GM12878 (cell line): Measurements from ENCODE around the gene ZG16. TPM values are rescaled to one million over a fixed set of nuclear protein-coding genes. Genes with fewer than 3 reads are reported as not detected.
A peak's percentile ranks its signal among the peaks of the same experiment; 100 is the strongest.

ENCODE experiments used
- ATAC-seq: fragments of 200-7000 bp; cut with Tn5 transposase; 3 replicates; pipeline ENCODE4 v1.9.1; 2020; ENCODE audit warnings: mild to moderate bottlenecking, moderate library complexity
- BruUV-seq: library from RNA; stranded (reverse); fragments of 400-500 nt; replicated peaks from 2 replicates; lab custom pipeline; 2021; lab: Mats Ljungman, UMichigan
- CTCF ChIA-PET: fragments of 300-600 bp; sonication (Branson Sonifier 250); formaldehyde crosslinking; extraction: SDS; loops from one replicate; lab custom pipeline; 2021; ENCODE audit warnings: inconsistent platforms; lab: Yijun Ruan, JAX
- POLR2A ChIA-PET: fragments of 350-600 bp; formaldehyde crosslinking; extraction: SDS; loops from one replicate; lab custom pipeline; 2021; ENCODE audit warnings: inconsistent platforms; lab: Charles Lee
- RAD21 ChIA-PET: fragments of 300-600 bp; sonication (Branson Sonifier 250); formaldehyde crosslinking; loops from one replicate; lab custom pipeline; 2023; ENCODE audit warnings: antibody characterized with exemption; ENCODE audit not compliant: unreplicated experiment; lab: Charles Lee
- SMC1A ChIA-PET: fragments of 300-600 bp; sonication (Branson Sonifier 250); formaldehyde crosslinking; loops from one replicate; lab custom pipeline; 2023; ENCODE audit not compliant: unreplicated experiment, uncharacterized antibody; lab: Charles Lee
- DNase-seq: peaks from one replicate; pipeline ENCODE4 v3.0.0-alpha.2; 2011; ENCODE audit warnings: low read depth, low spot score
- FAIRE-seq: peaks from 3 replicates; lab custom pipeline; 2011; peaks lifted over from hg19 to GRCh38; lab: Jason Lieb, UNC
- H2AFZ ChIP-seq: 2 replicates; pipeline ENCODE4 v1.6.0; 2011; ENCODE audit warnings: low read depth, low read length, control low read depth; ENCODE audit not compliant: control insufficient read depth
- H3K27ac ChIP-seq: 2 replicates; pipeline ENCODE4 v1.5.1; 2011; ENCODE audit warnings: control low read depth; ENCODE audit not compliant: control insufficient read depth, insufficient read depth
- H3K27me3 ChIP-seq, 2 experiments: replicated peaks in 1 of 2; 2 replicates each; pipeline versions ENCODE4 v1.6.0 to v1.6.1; 2011; ENCODE audit warnings: low read length in 1 of 2; ENCODE audit not compliant: control insufficient read depth in 2 of 2, insufficient read depth in 2 of 2
- H3K36me3 ChIP-seq, 2 experiments: 2 replicates each; pipeline ENCODE4 v1.5.1; 2011; ENCODE audit warnings: low read length in 1 of 2; ENCODE audit not compliant: control insufficient read depth in 2 of 2, insufficient read depth in 2 of 2
- H3K4me1 ChIP-seq: 2 replicates; pipeline ENCODE4 v1.6.1; 2011; ENCODE audit warnings: mild to moderate bottlenecking, low read length, moderate library complexity, mixed read lengths; ENCODE audit not compliant: control insufficient read depth, insufficient read depth
- H3K4me2 ChIP-seq: 2 replicates; pipeline ENCODE4 v1.6.0; 2011; ENCODE audit warnings: control low read depth; ENCODE audit not compliant: control insufficient read depth, insufficient read depth
- H3K4me3 ChIP-seq: fragments of 200-600 bp; sonication (generic); 2 replicates; pipeline ENCODE4 v1.5.1; 2016
- H3K79me2 ChIP-seq: 2 replicates; pipeline ENCODE4 v1.6.0; 2011; ENCODE audit warnings: low read length; ENCODE audit not compliant: control insufficient read depth, insufficient read depth
- H3K9ac ChIP-seq: 2 replicates; pipeline ENCODE4 v1.8.0; 2011; ENCODE audit warnings: low read length, control low read depth, mixed read lengths; ENCODE audit not compliant: control insufficient read depth, insufficient read depth
- H3K9me3 ChIP-seq: replicated peaks from 3 replicates; pipeline ENCODE4 v1.5.1; 2011; ENCODE audit warnings: mild to moderate bottlenecking, low read length; ENCODE audit not compliant: control insufficient read depth, insufficient read depth
- H4K20me1 ChIP-seq: 2 replicates; pipeline ENCODE4 v1.6.0; 2011; ENCODE audit not compliant: control insufficient read depth, insufficient read depth
- CHD1 ChIP-seq: IDR thresholded peaks from 2 replicates; pipeline ENCODE4 v1.6.1; 2012; ENCODE audit warnings: low read depth, low read length, improper control_type of control experiment
- FOS ChIP-seq: IDR thresholded peaks from 3 replicates; pipeline ENCODE4 v1.6.1; 2011; ENCODE audit warnings: borderline replicate concordance; ENCODE audit not compliant: insufficient read length; ENCODE audit errors: extremely low read depth
- IKZF1 ChIP-seq: fragments of 450-650 bp; conservative IDR thresholded peaks from 2 replicates; pipeline ENCODE4 v1.6.1; 2017; ENCODE audit warnings: antibody characterized with exemption, mild to moderate bottlenecking
- IKZF2 ChIP-seq, 2 experiments: fragments of 450-650 bp; IDR thresholded peaks; 2 replicates each; pipeline ENCODE4 v1.6.1; 2017; ENCODE audit warnings: mild to moderate bottlenecking in 2 of 2, moderate library complexity in 2 of 2
- JUND ChIP-seq: IDR thresholded peaks from 2 replicates; pipeline ENCODE4 v1.6.1; 2012; ENCODE audit warnings: low read depth, mild to moderate bottlenecking, low read length, improper control_type of control experiment, moderate library complexity
- MTA2 ChIP-seq: fragments of 450-650 bp; IDR thresholded peaks from 2 replicates; pipeline ENCODE4 v1.6.1; 2016; ENCODE audit warnings: low read depth, mild to moderate bottlenecking, moderate library complexity
- POLR2AphosphoS5 ChIP-seq: IDR thresholded peaks from 2 replicates; pipeline ENCODE4 v1.6.1; 2011; ENCODE audit warnings: mild to moderate bottlenecking, low read length, inconsistent platforms
- RFX5 ChIP-seq: IDR thresholded peaks from 2 replicates; pipeline ENCODE4 v1.6.1; 2011; ENCODE audit warnings: low read depth, low read length, improper control_type of control experiment
- STAT1 ChIP-seq: fragments of 450-650 bp; conservative IDR thresholded peaks from 2 replicates; pipeline ENCODE4 v1.6.1; 2014; ENCODE audit warnings: antibody characterized with exemption, mild to moderate bottlenecking
- ZNF384 ChIP-seq: IDR thresholded peaks from 2 replicates; pipeline ENCODE4 v1.6.1; 2012; ENCODE audit warnings: low read depth, mild to moderate bottlenecking, low read length, improper control_type of control experiment, borderline replicate concordance
- WGBS: methylation state at CpG from one replicate; pipeline ENCODE4 v1.1.6; 2016; ENCODE audit warnings: low lambda C conversion rate; ENCODE audit not compliant: insufficient replicate concordance, insufficient coverage; ENCODE audit errors: missing lambda C conversion rate; 5-methylcytosine and 5-hydroxymethylcytosine counted together
- in situ Hi-C: fragments of 300-500 bp; cut with MboI; formaldehyde crosslinking; loops from 9 replicates; pipeline ENCODE4 v1.14.3; 2018; ENCODE audit warnings: mixed read lengths
- intact Hi-C: fragments of 100-400 bp; cut with micrococcal nuclease; formaldehyde crosslinking; loops from one replicate; pipeline ENCODE4 v1.14.2; 2022; ENCODE audit not compliant: unreplicated experiment
- polyA plus RNA-seq, 11 experiments: library from polyadenylated mRNA; depleted of rRNA in 4 of 11; unstranded in 6 of 11; stranded (reverse) in 5 of 11; fragments of >200 nt; fragmentation: Nextera tagmentation in 4 of 11; fragmentation: Illumina TruSeq in 1 of 11; extraction: Ambion mirVana in 4 of 11; extraction: Trizol in 1 of 11; gene quantifications; 1 replicate in 1 of 11; 2 replicates in 10 of 11; pipeline versions ENCODE4 v1.2.1 to v1.2.3, GENCODE V29; 2011 to 2016; ENCODE audit warnings: inconsistent platforms in 2 of 11, missing spikeins in 2 of 11, low read depth in 1 of 11
- total RNA-seq, 4 experiments: library from RNA; depleted of rRNA in 3 of 4; stranded (reverse); fragments of >200 nt in 3 of 4; fragmentation: Illumina TruSeq in 1 of 4; extraction: Trizol in 1 of 4; gene quantifications; 2 replicates each; pipeline versions ENCODE4 v1.2.1 to v1.2.3, GENCODE V29; 2013 to 2021
- TF ChIP-seq, protein P1 (sequence below): IDR thresholded peaks from 2 replicates; pipeline ENCODE4 v1.6.1; 2012; ENCODE audit warnings: improper control_type of control experiment, low read depth, low read length; ENCODE audit not compliant: insufficient replicate concordance

Gene ZG16
- total and polyA plus RNA-seq, 10 of the 15 experiments (the other 5 are each of a cell fraction or from before 2014, with no cell fraction given): not detected

DNA sequence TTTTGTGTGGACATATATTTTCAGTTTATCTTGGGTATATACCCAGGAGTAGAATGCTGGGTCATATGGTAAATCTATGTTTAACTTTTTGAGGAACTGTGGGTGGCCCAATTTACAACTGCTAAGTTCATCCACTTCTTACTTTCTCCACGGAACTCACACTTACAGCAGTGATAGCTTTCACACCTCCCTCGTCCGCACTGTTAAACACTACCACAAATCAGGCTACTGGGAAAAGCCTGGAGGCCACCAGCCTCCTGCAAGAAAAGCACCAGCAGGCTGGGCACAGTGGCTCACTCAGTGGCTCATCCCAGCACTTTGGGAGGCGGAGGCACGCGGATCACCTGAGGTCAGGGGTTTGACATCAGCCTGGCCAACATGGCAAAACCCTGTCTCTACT, 14.7 kb upstream of the ZG16 start:
- SMC1A ChIA-PET: no interaction called here
- ATAC-seq: no peak
- H3K27me3 ChIP-seq: no peaks in the 10 kb centered on the region
- in situ Hi-C loops: no loop called here
- CTCF ChIA-PET: no interaction called here
- no peak overlapping the region for H3K4me2 ChIP-seq
- TF ChIP-seq MTA2 (0 out of 2 replicates have a peak, but pooled peaks have one; percentile 12), IKZF1 (peak; percentile 62; the same call in 1 of the 2 replicates), ZNF384 (no peak), CHD1 (no peak), IKZF2 (IDR thresholded peaks at IDR 0.05) (peak in 1 of 2 experiments; percentile 33; a peak in 1 of 4 replicates)
- TF ChIP-seq, all 136 proteins: peak for 3
- H3K9me3 ChIP-seq: no peaks in the 10 kb centered on the region
- BruUV-seq: no TSS peak
- intact Hi-C loops: no loop called here
- no peaks in the 10 kb centered on the region for H3K36me3 ChIP-seq
- H2AFZ ChIP-seq: no peak overlapping the region
- FAIRE-seq (no peak), DNase-seq (no peak)
- RAD21 ChIA-PET: no interaction called here
- no peak overlapping the region for H3K4me3 ChIP-seq
- POLR2A ChIA-PET: no interaction called here
- no peaks in the 10 kb centered on the region for H4K20me1 ChIP-seq
- no peaks in the 10 kb centered on the region for H3K79me2 ChIP-seq
- WGBS: 95% methylated on average over 6 of the region's 6 CpGs
- H3K4me1 ChIP-seq: no peaks in the 10 kb centered on the region
- H3K27ac ChIP-seq: no peak overlapping the region
- H3K9ac ChIP-seq: no peak overlapping the region

GRCh38 chr16:29765167-29766032, 12.7 kb upstream of the ZG16 start:
- Histone ChIP-seq H3K4me2 (no peak overlapping the region), H3K4me1 (no peaks in the 10 kb centered on the region), H3K27ac (no peak overlapping the region), H3K4me3 (no peak overlapping the region), H2AFZ (no peak overlapping the region), H3K36me3 (no peaks in the 10 kb centered on the region), H3K27me3 (no peaks in the 10 kb centered on the region), H4K20me1 (no peaks in the 10 kb centered on the region), H3K79me2 (no peaks in the 10 kb centered on the region), H3K9me3 (no peaks in the 10 kb centered on the region), H3K9ac (no peak overlapping the region)
- RAD21 ChIA-PET: interaction anchor here (0.6 to 0.9 kb wide), 2 partner anchors 25 to 813 kb away, joined by 3 read pairs; no protein-coding TSS in a partner anchor
- SMC1A ChIA-PET: interaction anchor here (0.7 kb wide), 1 partner anchor 9 kb away, joined by 3 read pairs; no protein-coding TSS in a partner anchor
- intact Hi-C loops (no loop called here), in situ Hi-C loops (no loop called here)
- CTCF ChIA-PET: interaction anchor here (0.8 kb wide), 1 partner anchor 11 kb away, joined by 3 read pairs; no protein-coding TSS in a partner anchor
- BruUV-seq: no TSS peak
- no peak for DNase-seq
- POLR2A ChIA-PET: interaction anchor here (0.6 kb wide), 2 partner anchors 11 kb away, joined by 3 to 6 read pairs; no protein-coding TSS in a partner anchor
- WGBS: 58% methylated on average over 15 of the region's 15 CpGs
- ATAC-seq: no peak
- FAIRE-seq: no peak
- TF ChIP-seq, protein P1, sequence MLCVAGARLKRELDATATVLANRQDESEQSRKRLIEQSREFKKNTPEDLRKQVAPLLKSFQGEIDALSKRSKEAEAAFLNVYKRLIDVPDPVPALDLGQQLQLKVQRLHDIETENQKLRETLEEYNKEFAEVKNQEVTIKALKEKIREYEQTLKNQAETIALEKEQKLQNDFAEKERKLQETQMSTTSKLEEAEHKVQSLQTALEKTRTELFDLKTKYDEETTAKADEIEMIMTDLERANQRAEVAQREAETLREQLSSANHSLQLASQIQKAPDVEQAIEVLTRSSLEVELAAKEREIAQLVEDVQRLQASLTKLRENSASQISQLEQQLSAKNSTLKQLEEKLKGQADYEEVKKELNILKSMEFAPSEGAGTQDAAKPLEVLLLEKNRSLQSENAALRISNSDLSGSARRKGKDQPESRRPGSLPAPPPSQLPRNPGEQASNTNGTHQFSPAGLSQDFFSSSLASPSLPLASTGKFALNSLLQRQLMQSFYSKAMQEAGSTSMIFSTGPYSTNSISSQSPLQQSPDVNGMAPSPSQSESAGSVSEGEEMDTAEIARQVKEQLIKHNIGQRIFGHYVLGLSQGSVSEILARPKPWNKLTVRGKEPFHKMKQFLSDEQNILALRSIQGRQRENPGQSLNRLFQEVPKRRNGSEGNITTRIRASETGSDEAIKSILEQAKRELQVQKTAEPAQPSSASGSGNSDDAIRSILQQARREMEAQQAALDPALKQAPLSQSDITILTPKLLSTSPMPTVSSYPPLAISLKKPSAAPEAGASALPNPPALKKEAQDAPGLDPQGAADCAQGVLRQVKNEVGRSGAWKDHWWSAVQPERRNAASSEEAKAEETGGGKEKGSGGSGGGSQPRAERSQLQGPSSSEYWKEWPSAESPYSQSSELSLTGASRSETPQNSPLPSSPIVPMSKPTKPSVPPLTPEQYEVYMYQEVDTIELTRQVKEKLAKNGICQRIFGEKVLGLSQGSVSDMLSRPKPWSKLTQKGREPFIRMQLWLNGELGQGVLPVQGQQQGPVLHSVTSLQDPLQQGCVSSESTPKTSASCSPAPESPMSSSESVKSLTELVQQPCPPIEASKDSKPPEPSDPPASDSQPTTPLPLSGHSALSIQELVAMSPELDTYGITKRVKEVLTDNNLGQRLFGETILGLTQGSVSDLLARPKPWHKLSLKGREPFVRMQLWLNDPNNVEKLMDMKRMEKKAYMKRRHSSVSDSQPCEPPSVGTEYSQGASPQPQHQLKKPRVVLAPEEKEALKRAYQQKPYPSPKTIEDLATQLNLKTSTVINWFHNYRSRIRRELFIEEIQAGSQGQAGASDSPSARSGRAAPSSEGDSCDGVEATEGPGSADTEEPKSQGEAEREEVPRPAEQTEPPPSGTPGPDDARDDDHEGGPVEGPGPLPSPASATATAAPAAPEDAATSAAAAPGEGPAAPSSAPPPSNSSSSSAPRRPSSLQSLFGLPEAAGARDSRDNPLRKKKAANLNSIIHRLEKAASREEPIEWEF: no peak
- TF ChIP-seq POLR2AphosphoS5 (no peak), RFX5 (no peak), STAT1 (no peak), FOS (no peak), JUND (no peak)
